ENCODE results near the gene STUM. TPM values are rescaled to one million over a fixed set of nuclear protein-coding genes. Genes with fewer than 3 reads are reported as not detected.

Gene STUM
- polyA plus RNA-seq, 1 donor (not counting 4 experiments of a cell fraction or from before 2014, with no cell fraction given): 0.01 TPM

DNA sequence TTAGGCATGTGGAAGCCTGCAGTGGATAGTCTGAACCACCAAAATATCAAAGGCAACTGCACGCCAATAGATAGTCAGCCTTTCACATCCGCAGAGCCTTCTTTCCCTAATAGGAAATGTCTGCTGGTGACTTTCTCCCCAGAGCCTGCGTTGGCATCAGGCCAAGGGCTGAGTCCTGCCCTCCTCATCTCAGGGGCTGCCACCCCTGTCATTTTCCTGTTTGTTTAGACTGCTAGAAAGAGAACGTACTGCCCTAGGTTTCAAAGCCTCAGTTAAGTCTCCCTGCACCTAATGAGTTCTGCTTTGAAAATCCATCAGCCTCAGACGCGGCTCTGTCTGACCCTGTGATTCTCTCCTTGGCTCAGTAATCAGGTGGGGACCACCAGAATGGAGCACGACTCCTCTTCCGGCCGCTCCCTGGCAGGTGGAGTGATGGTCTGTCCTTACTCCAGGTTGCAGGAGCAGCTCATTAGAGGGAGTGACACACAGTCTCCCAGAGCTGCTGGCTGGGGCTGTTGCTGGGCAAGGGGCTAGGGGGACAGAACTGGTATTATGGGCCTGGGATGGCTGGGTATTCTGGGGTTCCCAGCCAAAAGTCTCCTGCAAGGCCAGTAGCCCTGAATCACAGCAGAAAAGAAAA is 27.3 kb downstream of the STUM start:
- Histone ChIP-seq H3K4me1 (ENCODE audit: control insufficient read depth, extremely low read depth, insufficient read depth, low read length) (no peaks in the 10 kb centered on the region), H3K27me3 (ENCODE audit: control insufficient read depth, extremely low read depth, insufficient read depth, low read length) (no peaks in the 10 kb centered on the region), H3K4me2 (ENCODE audit: control insufficient read depth, extremely low read depth, insufficient read depth, low read depth, low read length) (no peak overlapping the region), H3K27ac (ENCODE audit: control insufficient read depth, insufficient read depth, low read length) (no peak overlapping the region), H3K9me3 (ENCODE audit: control insufficient read depth, low read depth, low read length) (no peaks in the 10 kb centered on the region), H3K36me3 (ENCODE audit: control insufficient read depth in 2 of 2, extremely low read depth in 1 of 2, insufficient read depth in 2 of 2, low read length in 2 of 2) (no peaks in the 10 kb centered on the region), H3K79me2 (ENCODE audit: control insufficient read depth, insufficient read depth, low read length) (no peaks in the 10 kb centered on the region), H3K9me1 (ENCODE audit: control insufficient read depth, extremely low read depth, insufficient read depth, low read length) (no peaks in the 10 kb centered on the region), H2AFZ (ENCODE audit: control insufficient read depth, low read length) (no peak overlapping the region), H3K9ac (ENCODE audit: control insufficient read depth, extremely low read depth, insufficient read depth, low read length) (no peak overlapping the region), H4K20me1 (ENCODE audit: control insufficient read depth, extremely low read depth, insufficient read depth, low read length) (no peaks in the 10 kb centered on the region), H3K4me3 (ENCODE audit: control insufficient read depth in 2 of 3, extremely low read depth in 1 of 3, insufficient read depth in 2 of 3, low read depth in 1 of 3, low read length in 3 of 3) (no peak overlapping the region)
- TF ChIP-seq, protein P1, sequence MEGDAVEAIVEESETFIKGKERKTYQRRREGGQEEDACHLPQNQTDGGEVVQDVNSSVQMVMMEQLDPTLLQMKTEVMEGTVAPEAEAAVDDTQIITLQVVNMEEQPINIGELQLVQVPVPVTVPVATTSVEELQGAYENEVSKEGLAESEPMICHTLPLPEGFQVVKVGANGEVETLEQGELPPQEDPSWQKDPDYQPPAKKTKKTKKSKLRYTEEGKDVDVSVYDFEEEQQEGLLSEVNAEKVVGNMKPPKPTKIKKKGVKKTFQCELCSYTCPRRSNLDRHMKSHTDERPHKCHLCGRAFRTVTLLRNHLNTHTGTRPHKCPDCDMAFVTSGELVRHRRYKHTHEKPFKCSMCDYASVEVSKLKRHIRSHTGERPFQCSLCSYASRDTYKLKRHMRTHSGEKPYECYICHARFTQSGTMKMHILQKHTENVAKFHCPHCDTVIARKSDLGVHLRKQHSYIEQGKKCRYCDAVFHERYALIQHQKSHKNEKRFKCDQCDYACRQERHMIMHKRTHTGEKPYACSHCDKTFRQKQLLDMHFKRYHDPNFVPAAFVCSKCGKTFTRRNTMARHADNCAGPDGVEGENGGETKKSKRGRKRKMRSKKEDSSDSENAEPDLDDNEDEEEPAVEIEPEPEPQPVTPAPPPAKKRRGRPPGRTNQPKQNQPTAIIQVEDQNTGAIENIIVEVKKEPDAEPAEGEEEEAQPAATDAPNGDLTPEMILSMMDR (optimal IDR thresholded peaks at IDR 0.05 in 1 of 3, IDR thresholded peaks at IDR 0.05 in 1 of 3, conservative IDR thresholded peaks at IDR 0.05 in 1 of 3; ENCODE audit: extremely low read depth in 1 of 3, insufficient read depth in 2 of 3, low read length in 3 of 3): no peak
- no peak for TF ChIP-seq EZH2 (IDR thresholded peaks at IDR 0.05; ENCODE audit: low read length)
- dilution Hi-C loops (cut with MboI; ENCODE audit: extremely low pct_ligation_motif_present, low sequenced_read_pairs): no loop called here
- DNase-seq (ENCODE audit: low read depth, low spot score) (no peak), FAIRE-seq (no peak)

DNA sequence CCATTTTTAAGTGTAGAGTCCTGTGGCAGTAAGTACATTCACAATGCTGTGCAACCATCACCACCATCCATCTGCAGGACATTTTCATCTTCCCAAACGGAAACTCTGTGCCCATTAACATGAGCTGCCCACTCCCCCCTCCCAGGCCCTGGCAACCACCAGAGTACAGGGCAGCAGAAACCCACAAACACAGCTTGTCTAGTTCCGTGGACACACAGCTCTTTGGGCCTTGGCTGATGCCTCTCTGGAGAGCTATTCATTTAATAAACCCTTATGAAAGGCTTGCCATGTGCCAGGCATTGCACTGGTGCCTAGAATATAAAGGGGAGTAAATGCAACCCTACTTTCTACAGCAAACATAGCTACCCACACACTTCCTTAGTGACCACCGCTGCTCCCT is 28.0 kb downstream of the STUM start:
- H3K79me2 ChIP-seq (ENCODE audit: control insufficient read depth, insufficient read depth, low read length): no peaks in the 10 kb centered on the region
- H3K4me1 ChIP-seq (ENCODE audit: control insufficient read depth, extremely low read depth, insufficient read depth, low read length): no peaks in the 10 kb centered on the region
- H3K9me3 ChIP-seq (ENCODE audit: control insufficient read depth, low read depth, low read length): no peaks in the 10 kb centered on the region
- no peak for DNase-seq (ENCODE audit: low read depth, low spot score)
- H3K27ac ChIP-seq (ENCODE audit: control insufficient read depth, insufficient read depth, low read length): no peak overlapping the region
- no peak overlapping the region for H3K4me2 ChIP-seq (ENCODE audit: control insufficient read depth, extremely low read depth, insufficient read depth, low read depth, low read length)
- H3K4me3 ChIP-seq (ENCODE audit: control insufficient read depth in 2 of 3, extremely low read depth in 1 of 3, insufficient read depth in 2 of 3, low read depth in 1 of 3, low read length in 3 of 3): no peak overlapping the region
- no peak overlapping the region for H3K9ac ChIP-seq (ENCODE audit: control insufficient read depth, extremely low read depth, insufficient read depth, low read length)
- no peak for TF ChIP-seq EZH2 (IDR thresholded peaks at IDR 0.05; ENCODE audit: low read length)
- TF ChIP-seq, protein P1 (optimal IDR thresholded peaks at IDR 0.05 in 1 of 3, IDR thresholded peaks at IDR 0.05 in 1 of 3, conservative IDR thresholded peaks at IDR 0.05 in 1 of 3; ENCODE audit: extremely low read depth in 1 of 3, insufficient read depth in 2 of 3, low read length in 3 of 3): no peak
- no peaks in the 10 kb centered on the region for H3K36me3 ChIP-seq (ENCODE audit: control insufficient read depth in 2 of 2, extremely low read depth in 1 of 2, insufficient read depth in 2 of 2, low read length in 2 of 2)
- H3K27me3 ChIP-seq (ENCODE audit: control insufficient read depth, extremely low read depth, insufficient read depth, low read length): no peaks in the 10 kb centered on the region
- dilution Hi-C loops (cut with MboI; ENCODE audit: extremely low pct_ligation_motif_present, low sequenced_read_pairs): no loop called here
- no peaks in the 10 kb centered on the region for H3K9me1 ChIP-seq (ENCODE audit: control insufficient read depth, extremely low read depth, insufficient read depth, low read length)
- FAIRE-seq: no peak
- H2AFZ ChIP-seq (ENCODE audit: control insufficient read depth, low read length): no peak overlapping the region
- no peaks in the 10 kb centered on the region for H4K20me1 ChIP-seq (ENCODE audit: control insufficient read depth, extremely low read depth, insufficient read depth, low read length)

Data from keratinocyte (primary cell).